Upper lobe of left lung (tissue), 4 donors: ENCODE measurements around the gene UGT2B10.

ENCODE experiments used
- POLR2A ChIP-seq, 4 donors: fragments of 450-650 bp; IDR thresholded peaks; one replicate each; pipeline ENCODE4 v1.5.1; 2016 to 2017; ENCODE audit warnings: antibody characterized with exemption in 4 of 4, mild to moderate bottlenecking in 2 of 4
- POLR2AphosphoS5 ChIP-seq, 2 donors: sonication (generic); formaldehyde crosslinking; IDR thresholded peaks; one replicate each; pipeline ENCODE4 v1.5.1; 2017; ENCODE audit warnings: antibody characterized with exemption in 2 of 2
- TF ChIP-seq, protein P1 (sequence below), 6 experiments: fragments of 450-650 bp in 4 of 6; fragments of 200-600 bp in 2 of 6; sonication (generic) in 2 of 6; IDR thresholded peaks; one replicate each; pipeline ENCODE4 v1.5.1; 2016 to 2019; ENCODE audit warnings: antibody characterized with exemption in 6 of 6

DNA sequence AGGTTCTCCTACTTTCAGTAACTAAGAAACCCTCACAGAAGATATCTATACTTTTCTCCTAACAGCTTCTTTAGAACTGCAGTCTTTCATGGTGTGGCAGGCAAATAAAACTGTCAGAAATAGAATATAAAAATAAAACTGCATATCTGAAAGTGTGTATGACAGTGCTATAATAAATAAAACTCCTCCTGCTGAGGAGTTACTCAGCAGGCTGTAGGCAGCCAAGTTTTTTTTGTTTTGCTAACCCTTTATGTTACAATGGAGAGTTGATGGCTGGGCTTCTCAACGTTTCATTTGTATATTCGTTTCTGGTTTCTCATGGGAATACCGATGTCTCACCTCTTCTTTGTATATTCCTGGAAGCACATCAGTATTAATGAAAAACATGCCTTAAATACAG, 18.2 kb upstream of the UGT2B10 start:
- TF ChIP-seq, protein P1, sequence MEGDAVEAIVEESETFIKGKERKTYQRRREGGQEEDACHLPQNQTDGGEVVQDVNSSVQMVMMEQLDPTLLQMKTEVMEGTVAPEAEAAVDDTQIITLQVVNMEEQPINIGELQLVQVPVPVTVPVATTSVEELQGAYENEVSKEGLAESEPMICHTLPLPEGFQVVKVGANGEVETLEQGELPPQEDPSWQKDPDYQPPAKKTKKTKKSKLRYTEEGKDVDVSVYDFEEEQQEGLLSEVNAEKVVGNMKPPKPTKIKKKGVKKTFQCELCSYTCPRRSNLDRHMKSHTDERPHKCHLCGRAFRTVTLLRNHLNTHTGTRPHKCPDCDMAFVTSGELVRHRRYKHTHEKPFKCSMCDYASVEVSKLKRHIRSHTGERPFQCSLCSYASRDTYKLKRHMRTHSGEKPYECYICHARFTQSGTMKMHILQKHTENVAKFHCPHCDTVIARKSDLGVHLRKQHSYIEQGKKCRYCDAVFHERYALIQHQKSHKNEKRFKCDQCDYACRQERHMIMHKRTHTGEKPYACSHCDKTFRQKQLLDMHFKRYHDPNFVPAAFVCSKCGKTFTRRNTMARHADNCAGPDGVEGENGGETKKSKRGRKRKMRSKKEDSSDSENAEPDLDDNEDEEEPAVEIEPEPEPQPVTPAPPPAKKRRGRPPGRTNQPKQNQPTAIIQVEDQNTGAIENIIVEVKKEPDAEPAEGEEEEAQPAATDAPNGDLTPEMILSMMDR (IDR thresholded peaks at IDR 0.05), result no peak
- TF ChIP-seq POLR2AphosphoS5 (IDR thresholded peaks at IDR 0.05), result no peak
- TF ChIP-seq POLR2A (IDR thresholded peaks at IDR 0.05), result no peak
